PC-3 (cell line): Measurements from ENCODE around the gene LIPG. TPM values are rescaled to one million over a fixed set of nuclear protein-coding genes. Genes with fewer than 3 reads are reported as not detected.

Experiments
- ATAC-seq: fragments of 200-7000 bp; cut with Tn5 transposase; 2 replicates; pipeline ENCODE4 v1.9.1; 2020; ENCODE audit warnings: mild to moderate bottlenecking, moderate library complexity
- BruUV-seq: library from RNA; stranded (reverse); fragments of 400-500 nt; replicated peaks from 2 replicates; lab custom pipeline; 2021; lab: Mats Ljungman, UMichigan
- CTCF ChIA-PET: fragments of 300-600 bp; sonication (Branson Sonifier 250); formaldehyde crosslinking; loops from one replicate; lab custom pipeline; 2022; ENCODE audit warnings: antibody characterized with exemption; lab: Charles Lee
- POLR2A ChIA-PET: fragments of 300-600 bp; sonication (Branson Sonifier 250); formaldehyde crosslinking; loops from one replicate; lab custom pipeline; 2022; ENCODE audit warnings: antibody characterized with exemption; ENCODE audit not compliant: unreplicated experiment; lab: Charles Lee
- DNase-seq: peaks from one replicate; pipeline ENCODE4 v3.0.0-alpha.2; 2015
- H2AFZ ChIP-seq: fragments of 300-600 bp; sonication (generic); 2 replicates; pipeline ENCODE4 v1.6.0; 2016; ENCODE audit warnings: antibody characterized with exemption, low read length
- H3F3A ChIP-seq: fragments of 300-600 bp; sonication (generic); one replicate; pipeline ENCODE4 v1.6.0; 2017; ENCODE audit warnings: antibody characterized with exemption, low read length, control low read depth, mild to moderate bottlenecking; ENCODE audit not compliant: unreplicated experiment
- H3K27ac ChIP-seq: fragments of 300-600 bp; sonication (generic); 2 replicates; pipeline ENCODE4 v1.5.1; 2016; ENCODE audit warnings: mild to moderate bottlenecking, low read length
- H3K27me3 ChIP-seq: fragments of 300-600 bp; sonication (generic); 2 replicates; pipeline ENCODE4 v1.6.1; 2016; ENCODE audit warnings: low read length, mixed read lengths
- H3K36me3 ChIP-seq: fragments of 300-600 bp; sonication (generic); 2 replicates; pipeline ENCODE4 v1.6.1; 2016; ENCODE audit warnings: low read depth, mixed run types, low read length, mixed read lengths
- H3K4me1 ChIP-seq: fragments of 300-600 bp; sonication (generic); 2 replicates; pipeline ENCODE4 v1.5.1; 2016; ENCODE audit warnings: low read length; ENCODE audit not compliant: insufficient read depth
- H3K4me2 ChIP-seq: fragments of 300-600 bp; sonication (generic); 2 replicates; pipeline ENCODE4 v1.6.0; 2016; ENCODE audit warnings: low read length
- H3K4me3 ChIP-seq: fragments of 300-600 bp; sonication (generic); 2 replicates; pipeline ENCODE4 v1.5.1; 2016; ENCODE audit warnings: mild to moderate bottlenecking, low read length, mixed read lengths
- H3K79me2 ChIP-seq: fragments of 300-600 bp; sonication (generic); 2 replicates; pipeline ENCODE4 v1.6.1; 2017; ENCODE audit warnings: low read length, mixed read lengths
- H3K9ac ChIP-seq: fragments of 300-600 bp; sonication (generic); 2 replicates; pipeline ENCODE4 v1.6.0; 2016; ENCODE audit warnings: mild to moderate bottlenecking, low read length
- H3K9me2 ChIP-seq: fragments of 300-600 bp; sonication (generic); replicated peaks from 2 replicates; pipeline ENCODE4 v1.6.1; 2016; ENCODE audit warnings: mixed run types, low read length, mixed read lengths
- H3K9me3 ChIP-seq: fragments of 300-600 bp; sonication (generic); 2 replicates; pipeline ENCODE4 v1.6.1; 2016; ENCODE audit warnings: low read length, mixed read lengths
- H4K20me1 ChIP-seq: fragments of 300-600 bp; sonication (generic); 2 replicates; pipeline ENCODE4 v1.6.1; 2016; ENCODE audit warnings: low read length, mixed read lengths
- CTCF ChIP-seq: fragments of 300-600 bp; sonication (generic); conservative IDR thresholded peaks from 2 replicates; pipeline ENCODE4 v1.5.1; 2017; ENCODE audit warnings: antibody characterized with exemption, low read depth, mild to moderate bottlenecking, low read length
- EZH2 ChIP-seq: fragments of 300-600 bp; sonication (generic); IDR thresholded peaks from one replicate; pipeline ENCODE4 v1.6.1; 2017; ENCODE audit warnings: antibody characterized with exemption, mild to moderate bottlenecking, low read length; ENCODE audit not compliant: unreplicated experiment
- EZH2phosphoT487 ChIP-seq: fragments of 300-600 bp; sonication (generic); IDR thresholded peaks from 2 replicates; pipeline ENCODE4 v1.6.1; 2018; ENCODE audit warnings: mild to moderate bottlenecking, antibody characterized with exemption, low read length, borderline replicate concordance
- intact Hi-C: fragments of 100-400 bp; cut with micrococcal nuclease; formaldehyde crosslinking; loops from 2 replicates; pipeline ENCODE4 v1.9.0; 2023
- total RNA-seq: library from RNA; depleted of rRNA; stranded (reverse); fragments of >200 nt; gene quantifications from 2 replicates; pipeline ENCODE4 v1.2.3, GENCODE V29; 2014

Gene LIPG
- total RNA-seq, 1 experiment from 2014 or later: 14.8 TPM

GRCh38 chr18:49546719-49547273 lies 15.1 kb upstream of the LIPG start:
- no peak overlapping the region for H3K4me3 ChIP-seq
- H3K36me3 ChIP-seq: no peaks in the 10 kb centered on the region
- DNase-seq (no peak), ATAC-seq (no peak)
- ChIA-PET POLR2A (no interaction called here), CTCF (no interaction called here)
- H3F3A ChIP-seq: no peaks in the 10 kb centered on the region
- no peaks in the 10 kb centered on the region for H3K79me2 ChIP-seq
- H3K9ac ChIP-seq: no peak overlapping the region
- H3K9me2 ChIP-seq: no peaks in the 10 kb centered on the region
- BruUV-seq: no TSS peak
- no peak overlapping the region for H2AFZ ChIP-seq
- H3K27ac ChIP-seq: no peak overlapping the region
- intact Hi-C loops: no loop called here
- no peaks in the 10 kb centered on the region for H3K9me3 ChIP-seq
- no peaks in the 10 kb centered on the region for H4K20me1 ChIP-seq
- H3K4me2 ChIP-seq: no peak overlapping the region
- peaks cover 8% of the 10 kb centered on the region for H3K4me1 ChIP-seq
- H3K27me3 ChIP-seq: no peaks in the 10 kb centered on the region
- no peak for TF ChIP-seq EZH2phosphoT487
- no peak for TF ChIP-seq EZH2
- no peak for TF ChIP-seq CTCF

GRCh38 chr18:49547701-49548100 lies 14.2 kb upstream of the LIPG start:
- Histone ChIP-seq H3K4me3 (no peak overlapping the region), H3K9ac (no peak overlapping the region), H3K79me2 (no peaks in the 10 kb centered on the region), H4K20me1 (no peaks in the 10 kb centered on the region), H3K36me3 (no peaks in the 10 kb centered on the region), H3K27ac (peak overlapping the region; percentile 20; the same call in 1 of the 2 replicates), H3K9me3 (no peaks in the 10 kb centered on the region), H3F3A (no peaks in the 10 kb centered on the region), H3K4me2 (no peak overlapping the region), H3K4me1 (peaks cover 8% of the 10 kb centered on the region), H3K9me2 (no peaks in the 10 kb centered on the region), H2AFZ (no peak overlapping the region), H3K27me3 (no peaks in the 10 kb centered on the region)
- BruUV-seq: no TSS peak
- ChIA-PET POLR2A (no interaction called here), CTCF (no interaction called here)
- no peak for DNase-seq
- intact Hi-C loops: no loop called here
- TF ChIP-seq CTCF: no peak
- no peak for TF ChIP-seq EZH2
- no peak for TF ChIP-seq EZH2phosphoT487
- ATAC-seq: no peak; the same call in 1 of the 2 replicates

GRCh38 chr18:49548229-49548636 lies 13.6 kb upstream of the LIPG start:
- H3K36me3 ChIP-seq: no peaks in the 10 kb centered on the region
- H3K9me2 ChIP-seq: no peaks in the 10 kb centered on the region
- H2AFZ ChIP-seq: no peak overlapping the region
- CTCF ChIA-PET: no interaction called here
- H3F3A ChIP-seq: no peaks in the 10 kb centered on the region
- no peaks in the 10 kb centered on the region for H4K20me1 ChIP-seq
- H3K27ac ChIP-seq: peak overlapping the region; percentile 20; the same call in 1 of the 2 replicates
- no peak overlapping the region for H3K4me3 ChIP-seq
- H3K9ac ChIP-seq: no peak overlapping the region
- H3K27me3 ChIP-seq: no peaks in the 10 kb centered on the region
- TF ChIP-seq EZH2 (no peak), EZH2phosphoT487 (no peak), CTCF (no peak)
- no TSS peak for BruUV-seq
- H3K4me1 ChIP-seq: peaks cover 8% of the 10 kb centered on the region
- DNase-seq: peak; percentile 29
- no peaks in the 10 kb centered on the region for H3K9me3 ChIP-seq
- POLR2A ChIA-PET: no interaction called here
- H3K4me2 ChIP-seq: no peak overlapping the region
- peak; percentile 58 for ATAC-seq
- intact Hi-C loops: no loop called here
- no peaks in the 10 kb centered on the region for H3K79me2 ChIP-seq
